ENCODE measurements around the gene NDFIP2.

The NDFIP2 gene

DNA sequence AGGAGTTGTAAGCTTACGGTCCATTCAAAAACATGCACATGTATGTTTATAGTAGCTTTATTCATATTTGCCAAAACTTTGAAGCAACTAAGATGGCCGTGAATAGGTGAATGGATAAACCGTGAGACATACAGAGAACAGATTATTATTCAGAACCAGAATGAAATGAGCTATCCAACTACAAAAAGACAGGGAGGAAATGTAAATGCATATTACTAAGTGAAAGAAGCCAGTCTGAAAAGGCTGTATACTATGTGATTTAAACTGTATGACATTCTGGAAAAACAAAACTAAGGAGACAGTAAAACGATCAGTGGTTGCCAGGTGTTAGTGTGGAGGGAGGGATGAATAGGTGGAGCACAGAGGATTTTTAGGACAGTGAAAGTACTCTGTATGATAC, 19.9 kb downstream of the NDFIP2 start:
- no peak for DNase-seq

DNA sequence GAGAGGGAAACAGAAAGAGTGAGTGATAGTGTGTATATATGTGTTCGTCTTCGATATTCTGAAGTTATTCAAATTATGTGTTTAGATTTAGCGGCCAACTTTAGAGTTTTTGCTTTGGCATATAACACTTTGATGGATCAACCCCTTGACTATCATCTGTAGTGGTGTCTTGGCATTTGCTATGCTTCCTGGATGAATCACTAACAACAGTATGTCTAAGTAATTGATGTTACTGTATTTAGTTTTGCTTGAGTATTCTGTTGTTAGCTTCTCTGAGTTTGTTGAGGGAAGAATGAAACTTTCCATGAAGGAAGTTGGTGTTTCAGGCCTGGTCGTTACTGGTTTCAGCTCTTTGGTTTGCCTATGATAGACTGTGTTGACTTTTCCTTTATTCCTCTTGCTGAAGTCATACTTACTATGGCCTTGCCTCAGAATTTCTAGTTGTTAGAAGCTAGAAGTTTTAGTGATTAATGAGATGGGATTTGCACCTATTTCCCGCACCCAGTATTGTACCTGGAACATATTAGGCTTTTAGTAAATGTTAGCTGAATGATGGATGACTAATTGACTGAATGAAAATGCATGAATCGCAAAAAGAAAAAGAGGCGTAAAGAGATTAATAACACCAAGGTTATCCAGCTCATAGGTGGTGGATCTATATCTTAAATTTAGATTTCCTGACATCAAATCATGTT, 20.7 kb downstream of the NDFIP2 start:
- no peak for DNase-seq

DNA sequence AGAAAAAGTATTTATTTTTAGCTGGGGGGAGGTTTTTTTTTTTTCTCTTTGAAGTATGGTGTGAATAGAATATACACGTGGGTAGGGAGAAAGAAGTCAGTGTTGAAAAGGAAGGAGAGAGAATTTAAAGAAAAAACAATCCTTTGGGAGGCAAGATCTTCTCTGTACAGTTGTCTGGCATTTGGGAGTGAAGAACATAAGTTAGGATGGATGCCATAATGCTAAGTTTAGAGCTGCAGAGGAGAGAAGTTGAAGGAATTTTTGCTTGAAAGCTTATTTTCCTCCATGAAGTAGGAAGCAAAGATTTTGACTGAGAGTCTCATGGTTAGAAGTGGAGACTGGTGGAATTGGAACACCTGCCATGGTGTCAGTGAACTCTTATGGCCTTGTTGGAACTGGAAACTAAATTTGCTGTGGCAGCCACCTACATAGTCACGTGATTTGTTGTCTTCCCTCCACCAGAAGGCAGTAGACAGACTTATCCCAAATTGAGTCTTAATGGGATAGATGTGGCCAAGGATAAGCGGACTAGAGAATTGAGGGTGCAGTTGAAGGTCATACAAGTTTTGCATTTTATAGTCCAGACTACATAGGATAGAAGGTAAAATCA, 22.0 kb downstream of the NDFIP2 start:
- no peak for DNase-seq

DNA sequence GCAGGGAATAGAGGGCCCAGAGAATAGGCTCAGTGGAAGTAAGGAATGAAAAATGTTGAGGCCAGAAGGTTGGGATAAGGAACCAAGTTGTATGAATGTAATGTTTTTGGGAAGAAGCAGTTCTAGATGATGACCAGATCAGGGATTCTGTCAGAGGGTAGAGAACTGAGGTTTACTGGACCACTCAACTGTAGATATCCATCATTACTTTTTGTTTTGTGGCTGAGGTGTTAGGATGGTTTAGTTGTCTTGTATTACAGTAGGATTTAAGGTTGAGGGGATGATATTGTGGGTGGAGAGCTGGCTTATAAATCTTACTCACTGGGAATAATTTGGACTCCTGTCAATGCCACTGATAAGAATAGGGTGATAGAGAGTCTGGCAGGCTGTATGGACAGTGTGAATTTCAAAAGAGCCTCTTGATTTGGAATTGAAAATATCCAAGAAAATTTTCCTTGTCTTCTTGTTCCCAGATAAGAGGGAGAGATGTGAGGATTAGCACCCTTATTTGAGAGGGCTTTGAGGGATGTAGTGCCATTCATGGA, 22.6 kb downstream of the NDFIP2 start:
- no peak for DNase-seq

DNA sequence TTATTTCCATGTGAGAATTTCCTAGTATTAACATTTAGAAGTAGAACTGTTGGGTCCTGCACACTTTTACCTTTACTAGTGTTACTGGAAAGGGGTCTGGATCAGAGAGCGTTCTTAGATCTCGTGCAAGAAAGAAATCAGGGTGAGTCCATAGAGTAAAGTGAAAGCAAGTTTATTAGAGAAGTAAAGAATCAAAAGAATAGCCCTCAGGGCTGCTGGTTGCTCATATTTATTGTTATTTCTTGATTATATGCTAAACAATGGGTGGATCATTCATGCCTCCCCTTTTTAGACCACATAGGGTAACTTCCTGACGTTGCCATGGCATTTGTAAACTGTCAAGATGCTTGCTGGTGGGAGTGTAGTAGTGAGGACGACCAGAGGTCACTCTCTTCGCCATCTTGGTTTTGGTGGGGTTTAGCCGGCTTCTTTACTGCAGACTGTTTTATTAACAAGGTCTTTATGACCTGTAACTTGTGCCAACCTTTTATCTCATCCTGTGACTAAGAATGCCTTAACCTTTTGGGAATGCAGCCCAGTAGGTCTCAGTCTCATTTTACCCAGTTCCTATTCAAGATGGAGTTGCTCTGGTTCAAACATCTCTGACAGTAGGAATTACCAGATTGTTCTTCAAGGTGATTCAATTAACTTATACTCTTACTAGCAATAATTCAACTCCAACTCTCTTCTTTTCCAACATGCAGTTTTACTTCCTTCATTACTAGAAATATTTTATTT, 27.4 kb downstream of the NDFIP2 start:
- no peak for DNase-seq

DNA sequence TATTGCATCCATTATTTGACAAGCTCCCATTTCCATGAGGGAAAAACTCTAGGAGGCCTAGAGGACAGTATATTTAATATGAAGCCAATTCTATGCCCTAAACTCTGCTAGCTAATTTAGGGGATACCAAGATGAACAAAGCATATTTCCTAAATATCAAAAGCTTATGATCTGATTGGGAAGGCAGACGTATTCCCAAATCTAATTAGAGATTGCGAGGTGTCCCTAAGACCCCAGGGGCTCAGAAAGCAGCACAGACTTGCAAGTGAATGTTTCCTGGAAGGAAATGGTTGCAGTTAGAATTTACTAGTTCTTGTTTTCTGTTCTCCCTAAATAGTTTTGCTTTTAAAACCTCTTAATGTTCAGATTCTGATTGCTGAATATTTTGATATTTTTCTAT, 30.7 kb downstream of the NDFIP2 start:
- no peak for DNase-seq

DNA sequence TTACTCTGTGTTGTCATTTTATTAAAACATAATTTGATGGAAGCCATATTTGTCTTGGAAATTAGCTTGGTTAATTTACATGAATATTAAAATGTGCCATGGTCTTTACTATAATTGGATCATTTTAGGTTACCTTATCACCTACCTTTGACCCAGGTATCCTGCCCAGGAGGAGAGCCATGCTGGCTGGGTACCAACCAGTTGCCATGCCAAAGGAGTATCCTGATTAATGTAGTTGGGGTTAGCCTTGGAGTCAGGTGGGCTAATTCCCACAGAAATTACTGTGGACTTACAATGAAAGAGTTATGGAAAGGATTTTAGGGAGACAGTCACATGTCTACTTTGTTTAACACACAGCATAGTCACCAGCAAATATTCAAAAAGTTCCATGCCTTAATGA, 32.0 kb downstream of the NDFIP2 start:
- DNase-seq, result no peak

DNA sequence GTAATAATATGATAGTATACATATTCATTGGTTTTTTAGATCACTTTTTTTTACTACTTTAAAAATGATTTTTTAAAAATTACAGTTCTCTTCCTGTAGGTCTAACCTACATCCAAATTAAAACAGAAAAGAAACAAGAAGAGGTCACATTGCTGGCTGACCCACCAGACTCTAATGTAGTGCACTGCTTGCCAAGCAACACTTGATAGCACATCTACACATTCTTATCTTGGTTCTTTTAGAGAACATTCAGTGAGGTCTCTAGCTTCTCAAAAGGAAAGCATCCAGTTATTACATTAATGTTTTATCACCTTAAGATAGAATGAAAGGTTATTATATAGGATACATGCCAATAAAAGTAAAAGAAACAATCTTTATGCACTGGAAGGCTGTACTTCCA, 35.6 kb downstream of the NDFIP2 start:
- no peak for DNase-seq

DNA sequence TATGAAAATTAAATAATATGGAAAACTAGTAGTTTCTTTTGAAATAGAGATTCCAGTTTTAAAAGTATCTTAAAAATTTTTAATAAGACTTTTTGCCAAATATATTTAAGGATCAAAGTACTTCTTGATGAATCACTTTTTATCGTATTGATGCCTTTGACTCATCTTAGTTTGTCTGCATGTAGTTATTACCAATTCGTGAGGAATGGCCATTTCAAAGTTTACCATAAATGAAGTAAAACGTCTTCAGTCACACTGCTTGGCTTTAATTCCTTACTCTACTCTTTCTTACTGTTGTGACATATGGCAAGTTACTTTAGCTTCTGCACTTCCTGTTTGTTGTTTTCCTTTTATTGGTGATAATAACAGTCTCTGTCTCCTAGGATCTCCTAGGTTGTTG, 38.3 kb downstream of the NDFIP2 start:
- DNase-seq, result no peak

DNA sequence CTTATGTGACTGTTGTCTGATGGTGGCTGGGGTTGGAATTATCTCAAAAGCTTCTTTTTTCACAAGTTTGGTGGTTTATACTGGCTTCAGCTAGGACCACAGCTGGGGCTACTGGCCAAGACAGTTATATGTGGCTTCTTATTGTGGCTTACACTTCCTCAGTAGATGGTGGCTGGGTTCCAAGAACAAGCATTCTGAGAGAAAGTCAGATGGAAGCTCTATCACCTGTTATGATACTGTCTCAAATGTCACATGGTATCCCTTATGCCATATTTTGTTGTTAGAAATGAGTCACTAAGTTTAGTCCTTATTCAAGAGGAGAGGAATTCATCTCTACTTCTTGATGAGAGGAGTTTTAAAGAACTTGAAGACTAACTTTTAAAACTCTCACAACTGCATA, 41.6 kb downstream of the NDFIP2 start:
- DNase-seq, result no peak

DNA sequence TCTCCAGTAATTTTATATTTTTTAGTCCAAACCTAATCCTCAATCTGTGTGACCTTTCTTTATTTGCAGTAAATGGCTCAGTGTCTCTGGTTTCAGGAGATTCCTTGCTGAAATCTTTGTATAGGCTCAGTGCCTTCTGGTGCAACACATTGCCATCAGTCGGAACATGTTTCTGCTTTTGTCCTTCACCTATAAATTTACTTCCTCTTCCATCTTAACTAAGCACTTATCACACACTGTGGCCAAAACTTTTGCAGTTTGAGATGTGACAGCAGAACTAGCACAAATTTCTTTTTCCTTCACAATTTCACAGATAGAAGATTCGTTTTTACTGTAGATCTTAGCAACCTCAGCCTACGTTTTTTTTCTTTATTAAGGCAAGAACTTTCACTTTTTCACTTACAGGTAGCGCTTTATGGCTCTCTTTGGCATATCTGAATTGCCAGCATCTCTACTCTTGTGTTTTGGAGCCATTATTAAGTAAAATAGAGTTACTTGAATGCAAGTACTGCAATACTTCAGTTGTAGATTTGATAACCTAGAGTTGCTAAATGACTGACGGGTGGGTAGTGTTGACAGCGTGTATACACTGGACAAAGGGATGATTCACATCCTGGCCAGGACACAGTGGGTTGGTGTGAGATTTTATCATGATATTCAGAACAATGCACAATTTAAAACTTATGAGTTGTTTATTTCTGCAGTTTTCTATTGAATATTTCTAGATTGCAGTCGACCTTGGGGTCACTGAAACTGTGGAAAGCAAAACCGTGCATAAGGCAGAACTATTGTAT, 44.3 kb downstream of the NDFIP2 start:
- no peak for DNase-seq

DNA sequence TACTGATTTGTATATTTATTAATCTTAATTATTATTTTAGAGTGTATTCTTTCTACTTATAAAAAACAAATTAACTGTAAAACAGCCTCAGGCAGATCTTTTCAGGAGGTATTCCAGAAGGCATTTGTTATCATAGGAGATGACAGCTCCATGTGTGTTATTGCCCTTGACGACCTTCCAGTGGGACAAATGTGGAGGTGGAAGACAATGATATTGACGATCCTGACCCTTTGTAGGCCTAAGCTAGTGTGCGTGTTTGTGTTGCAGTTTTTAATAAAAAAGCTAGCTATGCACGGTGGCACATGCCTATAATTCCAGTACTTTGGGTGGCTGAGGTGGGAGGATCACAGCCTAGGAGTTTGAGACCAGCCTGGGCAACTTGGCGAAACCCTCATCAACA, 46.7 kb downstream of the NDFIP2 start:
- no peak for DNase-seq

DNA sequence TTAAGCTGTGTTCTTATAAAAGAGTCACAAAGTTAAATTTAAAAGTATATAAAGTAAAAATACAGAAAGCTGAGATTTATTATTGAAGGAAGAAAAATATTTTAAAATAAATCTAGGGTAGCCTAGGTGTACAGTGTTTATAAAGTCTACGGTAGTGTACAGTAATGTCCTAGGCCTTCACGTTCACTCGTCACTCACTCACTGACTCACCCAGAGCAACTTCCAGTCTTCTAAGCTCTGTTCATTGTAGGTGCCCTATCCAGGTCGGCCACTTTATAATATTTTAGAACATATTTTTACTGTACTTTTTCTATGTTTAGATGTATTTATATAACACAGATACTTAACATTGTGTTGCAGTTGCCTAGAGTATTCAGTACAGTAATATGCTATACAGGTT, 47.4 kb downstream of the NDFIP2 start:
- DNase-seq, result no peak

DNA sequence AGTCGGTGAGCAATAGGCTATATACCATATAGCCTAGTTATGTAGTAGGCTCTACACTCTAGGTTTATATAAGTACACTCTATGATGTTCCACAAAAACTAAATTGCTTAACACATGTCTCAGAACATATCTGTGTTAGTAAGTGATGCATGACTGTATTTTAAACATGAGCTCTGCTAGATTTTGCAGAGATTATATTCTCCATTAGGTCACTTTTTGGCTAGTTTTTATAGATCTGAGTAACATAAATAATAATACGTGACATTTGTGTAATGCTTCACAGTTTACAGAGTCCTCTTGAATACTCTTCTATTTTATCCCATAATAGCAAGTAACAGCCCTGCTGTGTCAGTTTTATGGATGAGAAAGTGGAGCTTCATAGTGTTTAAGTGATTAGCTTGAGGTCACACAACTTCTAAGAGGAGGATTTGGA, 47.8 kb downstream of the NDFIP2 start:
- no peak for DNase-seq

DNA sequence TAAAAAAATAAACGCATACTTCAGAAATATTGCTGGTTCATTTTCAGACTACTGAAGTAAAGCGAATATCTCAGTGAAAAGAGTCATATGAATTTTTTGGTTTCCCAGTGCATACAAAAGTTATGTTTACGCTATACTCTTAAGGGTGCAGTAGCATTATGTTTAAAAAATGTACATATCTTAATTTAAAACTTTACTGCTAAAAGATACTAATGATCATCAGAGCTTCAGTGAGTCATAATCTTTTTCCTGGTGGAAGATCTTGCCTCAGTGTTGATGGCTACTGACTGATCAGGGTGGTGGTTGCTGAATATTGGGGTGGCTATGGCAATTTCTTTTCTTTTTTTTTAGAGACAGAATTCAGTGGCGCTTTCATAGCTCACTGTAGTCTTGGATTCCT, 48.9 kb downstream of the NDFIP2 start:
- DNase-seq, result no peak

DNA sequence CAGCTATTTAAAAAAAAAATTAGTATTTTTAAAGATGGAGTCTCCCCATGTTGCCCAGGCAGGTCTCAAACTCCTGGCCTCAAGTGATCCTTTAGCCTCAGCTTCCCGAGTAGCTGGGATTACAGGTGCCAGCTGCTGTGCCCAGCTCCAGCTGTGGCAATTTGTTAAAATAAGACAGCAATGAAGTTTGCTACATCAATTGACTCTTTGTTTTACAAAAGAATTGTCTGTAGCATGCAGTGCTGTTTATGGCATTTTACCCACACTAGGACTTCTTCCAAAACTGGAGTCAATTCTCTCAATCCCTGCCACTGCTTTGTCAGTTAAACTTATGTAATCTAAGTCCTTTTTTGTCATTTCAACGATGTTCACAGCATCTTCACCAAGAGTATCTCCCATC, 49.3 kb downstream of the NDFIP2 start:
- no peak for DNase-seq

DNA sequence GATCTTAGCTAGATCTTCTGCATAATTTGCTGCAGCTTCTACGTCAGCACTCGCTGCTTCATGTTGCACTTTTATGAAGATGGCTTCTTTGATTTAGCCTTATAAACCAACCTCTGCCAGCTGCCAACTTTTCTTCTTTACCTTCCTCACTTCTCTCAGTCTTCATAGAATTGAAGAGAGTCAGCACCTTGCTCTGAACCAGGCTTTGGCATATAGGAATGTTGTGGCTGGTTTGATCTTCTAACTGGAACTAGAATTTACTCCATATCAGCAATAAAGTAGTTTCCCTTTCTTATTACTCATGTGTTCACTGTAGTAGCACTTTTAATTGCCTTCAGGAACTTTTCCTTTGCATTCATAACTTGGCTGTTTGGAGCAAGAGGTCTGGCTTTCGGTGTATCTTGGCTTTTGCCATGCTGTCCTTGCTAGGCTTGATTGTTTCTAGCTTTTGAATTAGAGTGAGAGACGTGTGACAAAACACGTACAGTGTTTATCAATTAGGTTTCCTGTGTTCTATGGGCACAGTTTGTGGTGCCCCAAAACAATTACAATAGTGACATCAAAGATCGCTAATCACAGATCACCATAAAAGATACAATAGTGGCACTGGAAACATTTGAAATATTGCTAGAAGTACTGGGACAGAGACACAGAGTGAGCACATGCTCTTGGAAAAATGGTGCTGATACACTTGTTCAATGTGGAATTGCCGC, 50.7 kb downstream of the NDFIP2 start:
- DNase-seq, result no peak

DNA sequence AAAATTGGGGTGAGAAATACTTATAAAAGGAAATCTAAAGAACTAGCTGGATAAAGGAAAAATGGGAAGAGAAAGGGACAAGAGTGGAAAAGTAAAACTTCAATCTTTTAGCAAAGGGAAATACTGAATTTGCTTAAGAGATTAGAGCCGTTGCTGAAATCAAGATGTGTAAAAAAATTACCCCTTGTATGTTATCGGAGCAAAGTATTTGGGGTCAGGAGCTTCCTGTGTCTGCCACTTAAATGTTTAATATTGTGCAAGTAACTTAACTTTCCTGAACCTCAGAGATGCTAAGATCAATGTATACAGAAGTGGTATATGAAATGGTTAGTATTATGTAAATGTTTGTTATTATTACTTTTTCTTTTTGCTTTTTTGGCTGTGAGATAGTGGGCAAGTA, 51.6 kb downstream of the NDFIP2 start:
- DNase-seq, result no peak

DNA sequence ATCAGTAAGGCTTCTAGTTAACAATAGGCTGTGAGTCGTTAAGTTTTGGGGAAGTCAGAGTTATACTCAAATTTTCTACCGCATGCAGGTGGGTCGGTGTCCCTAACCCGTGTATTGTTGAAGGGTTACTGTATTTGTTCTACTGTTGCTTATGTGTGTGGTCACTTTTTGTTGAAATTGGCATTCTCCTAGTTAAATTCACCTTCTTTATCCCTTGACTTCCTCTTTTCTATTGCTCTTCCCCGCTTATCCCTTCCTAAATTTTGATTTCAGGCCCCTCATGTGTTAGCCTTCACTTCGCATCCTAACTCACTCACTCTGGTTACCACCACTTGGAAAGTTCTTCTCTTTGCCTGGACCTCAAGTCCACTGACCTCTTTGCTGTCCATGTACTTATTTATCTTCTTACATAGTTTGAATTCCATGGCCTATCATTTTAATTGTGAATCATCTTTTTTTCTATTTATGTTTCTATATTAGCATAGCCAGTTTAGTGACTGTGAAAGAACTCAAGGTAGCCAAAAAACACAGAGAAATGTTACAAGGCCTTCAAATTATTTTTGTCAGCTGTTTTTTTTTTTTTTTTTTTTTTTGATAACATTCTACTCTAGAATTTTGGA, 52.9 kb downstream of the NDFIP2 start:
- no peak for DNase-seq

DNA sequence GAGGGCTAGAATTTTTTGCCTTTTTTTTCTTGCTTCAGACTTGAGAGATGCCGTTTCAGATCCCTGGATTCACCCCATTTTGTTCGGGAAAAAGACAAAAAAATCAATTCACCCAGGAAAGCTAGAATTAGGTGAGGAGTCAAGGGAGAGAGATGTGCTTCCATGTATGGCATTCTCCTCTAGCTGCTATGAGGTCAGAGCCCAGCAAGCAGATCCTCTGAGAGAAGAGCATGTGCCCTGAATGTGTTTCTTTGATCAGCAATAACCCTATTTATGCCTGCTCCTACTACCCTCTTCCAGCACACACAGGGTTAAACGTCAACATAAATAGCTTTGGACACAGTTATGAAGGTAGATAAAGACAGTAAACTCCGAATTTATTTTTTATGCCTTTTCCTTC, 53.6 kb downstream of the NDFIP2 start:
- DNase-seq, result no peak

DNA sequence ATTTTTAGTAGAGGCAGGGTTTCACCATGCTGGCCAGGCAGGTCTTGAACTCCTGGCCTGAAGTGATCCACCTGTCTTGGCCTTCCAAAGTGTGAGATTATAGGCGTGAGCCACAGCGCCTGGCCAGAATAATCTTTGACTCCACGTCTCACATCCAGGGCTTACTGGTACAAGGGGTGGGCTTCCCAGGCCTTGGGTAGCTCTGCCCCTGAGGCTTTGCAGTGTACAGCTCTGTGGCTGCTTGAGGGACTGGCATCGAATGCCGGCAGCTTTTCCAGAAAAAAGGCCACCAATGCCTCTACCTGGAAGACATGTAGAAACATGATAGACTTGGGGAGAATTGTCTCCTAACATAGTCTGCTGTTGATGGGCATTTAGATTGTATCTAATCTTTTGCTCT, 57.8 kb downstream of the NDFIP2 start:
- DNase-seq, result no peak

DNA sequence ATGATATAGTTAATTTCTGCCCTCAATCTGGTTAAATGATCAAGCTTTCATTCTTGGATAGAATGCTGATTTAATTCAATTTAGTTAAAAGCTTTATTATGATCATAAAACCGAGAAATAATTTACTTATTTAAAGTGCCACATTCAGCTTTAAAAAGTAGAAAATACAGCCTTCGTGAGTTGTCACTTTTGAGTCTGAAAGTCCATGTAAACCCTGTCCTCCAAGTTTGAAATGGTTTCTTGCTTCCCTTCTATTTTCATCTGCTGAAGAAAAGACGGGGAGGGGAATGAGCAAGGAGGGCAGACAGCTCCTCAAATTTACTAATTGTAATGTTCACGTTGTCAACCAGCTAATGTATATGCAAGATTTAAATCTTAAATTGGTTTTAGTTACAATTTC, 59.5 kb downstream of the NDFIP2 start:
- no peak for DNase-seq
